Activated T-cell treated with anti-CD3 and anti-CD28 coated beads for 4 hours (primary cell): Measurements from ENCODE around the gene SPDYE1.
"Not testable (repeated sequence)": the region's sequence is repeated elsewhere in the genome, so short reads cannot be mapped to it uniquely, and the experiment has no call there.

Experiments
- DNase-seq: peaks from one replicate; pipeline ENCODE4 v3.0.0-alpha.2; 2020

The SPDYE1 gene

GRCh38 chr7:43994681-43995080 lies 3.0 kb upstream of the SPDYE1 start:
- not testable (repeated sequence) for DNase-seq

GRCh38 chr7:44012081-44012480 lies 14.4 kb downstream of the SPDYE1 start:
- not testable (repeated sequence) for DNase-seq

- DNase-seq = not testable (repeated sequence)
Observed at GRCh38 chr7:44015090-44015489, 17.4 kb downstream of the SPDYE1 start.

- DNase-seq = peak; percentile 99
Observed at GRCh38 chr7:44018857-44019807, 21.4 kb downstream of the SPDYE1 start.

- DNase-seq = not testable (repeated sequence)
Observed at GRCh38 chr7:44019825-44020224, 22.1 kb downstream of the SPDYE1 start.

- DNase-seq = not testable (repeated sequence)
Observed at GRCh38 chr7:44022069-44022468, 24.4 kb downstream of the SPDYE1 start.

- DNase-seq = not testable (repeated sequence)
Observed at GRCh38 chr7:44022796-44023467, 25.2 kb downstream of the SPDYE1 start.

- DNase-seq = not testable (repeated sequence)
Observed at GRCh38 chr7:44029433-44029832, 31.7 kb downstream of the SPDYE1 start.

- DNase-seq = not testable (repeated sequence)
Observed at GRCh38 chr7:44030029-44030428, 32.3 kb downstream of the SPDYE1 start.

GRCh38 chr7:44031319-44031718 lies 33.6 kb downstream of the SPDYE1 start:
- DNase-seq = not testable (repeated sequence)

GRCh38 chr7:44032031-44032430 lies 34.3 kb downstream of the SPDYE1 start:
- DNase-seq = not testable (repeated sequence)

GRCh38 chr7:44033971-44034844 lies 36.5 kb downstream of the SPDYE1 start:
- DNase-seq = not testable (repeated sequence)

GRCh38 chr7:44036364-44036763 lies 38.7 kb downstream of the SPDYE1 start:
- not testable (repeated sequence) for DNase-seq

- DNase-seq = not testable (repeated sequence)
Observed at GRCh38 chr7:44037951-44038350, 40.3 kb downstream of the SPDYE1 start.

- DNase-seq = not testable (repeated sequence)
Observed at GRCh38 chr7:44038553-44038952, 40.9 kb downstream of the SPDYE1 start.

- DNase-seq = peak; percentile 66
Observed at GRCh38 chr7:44038961-44039558, 41.4 kb downstream of the SPDYE1 start.

- DNase-seq = not testable (repeated sequence)
Observed at GRCh38 chr7:44039800-44040492, 42.2 kb downstream of the SPDYE1 start.

GRCh38 chr7:44040493-44040891 lies 42.8 kb downstream of the SPDYE1 start:
- DNase-seq = peak; percentile 33

GRCh38 chr7:44042221-44042620 lies 44.5 kb downstream of the SPDYE1 start:
- DNase-seq = no peak

- no peak for DNase-seq
Observed at GRCh38 chr7:44043902-44044301, 46.2 kb downstream of the SPDYE1 start.
